ENCODE measurements around the gene GRWD1.

- TF ChIP-seq CTCF (IDR thresholded peaks at IDR 0.05): no peak
- no peak for TF ChIP-seq EZH2 (IDR thresholded peaks at IDR 0.05)
- TF ChIP-seq EZH2phosphoT487 (IDR thresholded peaks at IDR 0.05): no peak
Observed at GRCh38 chr19:48477067-48477685, 31.4 kb downstream of the GRWD1 start.
